ENCODE measurements around the gene CERS6.
"Not testable (repeated sequence)": the region's sequence is repeated elsewhere in the genome, so short reads cannot be mapped to it uniquely, and the experiment has no call there.

The CERS6 gene

DNA sequence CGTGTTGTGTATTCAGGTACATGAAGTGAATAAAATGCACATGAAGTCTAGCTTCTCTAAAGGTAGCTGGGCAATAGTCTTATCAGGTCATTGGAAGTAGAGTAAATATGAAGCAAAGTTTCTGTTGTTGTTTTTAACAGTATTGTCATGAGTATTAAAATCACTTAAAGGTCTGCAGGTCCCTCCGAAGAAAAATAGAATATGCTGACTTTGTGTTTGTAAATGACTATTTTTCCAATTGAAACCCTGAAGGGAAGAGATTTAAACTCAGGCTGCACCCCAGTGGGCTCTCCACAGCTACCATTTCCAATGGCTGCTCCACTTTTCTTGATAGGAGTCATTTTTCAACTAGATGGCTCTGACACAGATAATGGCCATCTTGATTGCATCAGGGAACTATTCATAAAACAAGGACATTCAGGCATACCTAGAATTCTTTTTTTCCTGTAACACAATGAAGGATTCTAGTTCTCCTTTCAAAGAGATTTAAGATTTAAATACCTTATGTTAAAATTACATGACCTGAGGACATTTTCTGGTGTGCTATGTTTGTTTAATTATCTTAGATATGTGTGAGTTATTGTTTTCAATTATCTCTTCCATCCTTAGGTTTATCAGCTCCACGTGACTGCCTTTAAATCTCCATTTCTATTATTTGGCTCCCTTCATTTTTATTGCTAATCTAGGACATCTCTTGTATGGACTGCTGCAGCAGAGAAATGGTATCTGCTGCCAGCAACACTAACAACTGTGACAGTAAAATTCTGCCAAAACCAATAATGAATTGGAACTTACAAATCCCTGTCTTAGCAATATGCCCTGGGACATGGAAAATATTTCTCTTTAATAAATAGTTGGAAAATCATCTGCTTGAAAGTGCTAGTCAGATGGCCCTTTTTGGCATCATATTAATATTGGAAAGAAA lies 197.2 kb downstream of the CERS6 start:
- H3K4me3 ChIP-seq (ENCODE audit: low read length): no peak overlapping the region
- DNase-seq (ENCODE audit: low read depth): no peak
- TF ChIP-seq, protein P1, sequence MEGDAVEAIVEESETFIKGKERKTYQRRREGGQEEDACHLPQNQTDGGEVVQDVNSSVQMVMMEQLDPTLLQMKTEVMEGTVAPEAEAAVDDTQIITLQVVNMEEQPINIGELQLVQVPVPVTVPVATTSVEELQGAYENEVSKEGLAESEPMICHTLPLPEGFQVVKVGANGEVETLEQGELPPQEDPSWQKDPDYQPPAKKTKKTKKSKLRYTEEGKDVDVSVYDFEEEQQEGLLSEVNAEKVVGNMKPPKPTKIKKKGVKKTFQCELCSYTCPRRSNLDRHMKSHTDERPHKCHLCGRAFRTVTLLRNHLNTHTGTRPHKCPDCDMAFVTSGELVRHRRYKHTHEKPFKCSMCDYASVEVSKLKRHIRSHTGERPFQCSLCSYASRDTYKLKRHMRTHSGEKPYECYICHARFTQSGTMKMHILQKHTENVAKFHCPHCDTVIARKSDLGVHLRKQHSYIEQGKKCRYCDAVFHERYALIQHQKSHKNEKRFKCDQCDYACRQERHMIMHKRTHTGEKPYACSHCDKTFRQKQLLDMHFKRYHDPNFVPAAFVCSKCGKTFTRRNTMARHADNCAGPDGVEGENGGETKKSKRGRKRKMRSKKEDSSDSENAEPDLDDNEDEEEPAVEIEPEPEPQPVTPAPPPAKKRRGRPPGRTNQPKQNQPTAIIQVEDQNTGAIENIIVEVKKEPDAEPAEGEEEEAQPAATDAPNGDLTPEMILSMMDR (conservative IDR thresholded peaks at IDR 0.05; ENCODE audit: low read depth, low read length): no peak

DNA sequence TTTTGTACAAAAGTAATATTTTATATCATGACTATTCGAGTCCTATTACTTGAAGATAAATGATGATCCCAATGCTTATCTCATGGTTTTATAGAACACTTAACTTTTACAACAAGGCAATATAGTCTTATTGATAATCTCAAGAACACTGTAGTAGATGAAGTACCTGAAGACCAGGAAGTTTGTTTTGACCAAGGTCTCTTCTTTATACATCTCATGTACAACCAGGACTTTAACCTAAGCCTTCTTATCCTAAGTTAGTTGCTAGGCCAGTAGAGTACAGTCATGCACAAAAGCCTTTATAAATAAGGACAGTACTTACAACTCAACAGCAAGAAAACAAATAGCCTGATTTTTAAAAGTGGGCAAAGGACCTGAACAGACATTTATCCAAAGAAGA lies 198.6 kb downstream of the CERS6 start:
- no peak overlapping the region for H3K4me3 ChIP-seq (ENCODE audit: low read length)
- DNase-seq (ENCODE audit: low read depth): no peak
- TF ChIP-seq, protein P1 (conservative IDR thresholded peaks at IDR 0.05; ENCODE audit: low read depth, low read length): no peak

DNA sequence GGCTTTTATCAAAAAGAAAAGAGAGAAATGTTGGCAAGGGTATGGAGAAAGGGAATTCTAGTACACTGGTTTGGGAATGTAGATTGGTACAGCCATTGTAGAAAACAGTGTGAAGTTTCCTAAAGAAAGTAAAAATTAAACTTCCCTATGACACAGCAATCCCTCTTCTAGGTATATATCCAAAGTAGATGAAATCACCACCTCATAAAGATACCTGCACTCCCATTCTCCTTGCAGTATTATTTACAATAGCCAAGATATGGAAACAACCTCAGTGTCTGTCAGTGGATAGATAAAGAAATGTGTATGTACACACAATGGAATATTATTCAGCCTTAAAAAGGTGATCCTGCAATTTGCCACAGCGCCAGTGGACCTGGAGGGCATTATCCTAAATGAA lies 199.1 kb downstream of the CERS6 start:
- no peak overlapping the region for H3K4me3 ChIP-seq (ENCODE audit: low read length)
- TF ChIP-seq, protein P1 (conservative IDR thresholded peaks at IDR 0.05; ENCODE audit: low read depth, low read length): no peak
- DNase-seq (ENCODE audit: low read depth): no peak

DNA sequence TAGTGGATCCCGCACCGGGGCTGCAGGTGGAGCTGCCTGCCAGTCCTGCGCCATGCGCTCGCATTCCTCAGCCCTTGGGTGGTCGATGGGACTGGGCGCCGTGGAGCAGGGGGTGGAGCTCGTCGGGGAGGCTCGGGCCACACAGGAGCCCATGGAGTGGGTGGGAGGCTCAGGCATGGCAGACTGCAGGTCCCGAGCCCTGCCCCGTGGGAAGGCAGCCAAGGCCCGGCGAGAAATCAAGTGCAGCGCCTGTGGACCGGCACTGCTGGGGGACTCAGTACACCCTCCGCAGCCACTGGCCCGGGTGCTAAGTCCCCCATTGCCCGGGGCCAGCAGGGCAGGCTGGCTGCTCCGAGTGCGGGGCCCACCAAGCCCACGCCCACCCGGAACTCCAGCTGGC lies 201.3 kb downstream of the CERS6 start:
- not testable (repeated sequence) for DNase-seq (ENCODE audit: low read depth); H3K4me3 ChIP-seq (ENCODE audit: low read length)

DNA sequence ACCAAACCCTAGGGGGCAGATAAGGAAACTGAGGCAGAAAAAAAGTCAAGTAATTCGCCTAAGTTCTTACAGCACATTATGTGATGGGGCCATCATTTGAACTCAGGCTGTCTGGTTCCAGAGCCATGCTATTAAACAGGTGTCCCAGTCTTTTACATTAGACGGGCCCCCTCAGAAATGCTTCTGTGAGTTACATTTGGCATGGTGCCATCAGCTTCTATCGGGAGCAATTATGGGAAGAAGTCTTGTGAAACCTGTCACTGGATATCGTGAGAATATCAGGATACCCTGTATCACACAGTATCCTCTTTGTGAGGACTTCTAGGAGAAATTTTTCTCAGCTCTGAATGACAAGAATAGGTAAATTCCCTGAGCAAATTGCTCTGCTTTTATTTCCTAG lies 202.6 kb downstream of the CERS6 start:
- no peak overlapping the region for H3K4me3 ChIP-seq (ENCODE audit: low read length)
- DNase-seq (ENCODE audit: low read depth): no peak
- TF ChIP-seq, protein P1 (conservative IDR thresholded peaks at IDR 0.05; ENCODE audit: low read depth, low read length): no peak

DNA sequence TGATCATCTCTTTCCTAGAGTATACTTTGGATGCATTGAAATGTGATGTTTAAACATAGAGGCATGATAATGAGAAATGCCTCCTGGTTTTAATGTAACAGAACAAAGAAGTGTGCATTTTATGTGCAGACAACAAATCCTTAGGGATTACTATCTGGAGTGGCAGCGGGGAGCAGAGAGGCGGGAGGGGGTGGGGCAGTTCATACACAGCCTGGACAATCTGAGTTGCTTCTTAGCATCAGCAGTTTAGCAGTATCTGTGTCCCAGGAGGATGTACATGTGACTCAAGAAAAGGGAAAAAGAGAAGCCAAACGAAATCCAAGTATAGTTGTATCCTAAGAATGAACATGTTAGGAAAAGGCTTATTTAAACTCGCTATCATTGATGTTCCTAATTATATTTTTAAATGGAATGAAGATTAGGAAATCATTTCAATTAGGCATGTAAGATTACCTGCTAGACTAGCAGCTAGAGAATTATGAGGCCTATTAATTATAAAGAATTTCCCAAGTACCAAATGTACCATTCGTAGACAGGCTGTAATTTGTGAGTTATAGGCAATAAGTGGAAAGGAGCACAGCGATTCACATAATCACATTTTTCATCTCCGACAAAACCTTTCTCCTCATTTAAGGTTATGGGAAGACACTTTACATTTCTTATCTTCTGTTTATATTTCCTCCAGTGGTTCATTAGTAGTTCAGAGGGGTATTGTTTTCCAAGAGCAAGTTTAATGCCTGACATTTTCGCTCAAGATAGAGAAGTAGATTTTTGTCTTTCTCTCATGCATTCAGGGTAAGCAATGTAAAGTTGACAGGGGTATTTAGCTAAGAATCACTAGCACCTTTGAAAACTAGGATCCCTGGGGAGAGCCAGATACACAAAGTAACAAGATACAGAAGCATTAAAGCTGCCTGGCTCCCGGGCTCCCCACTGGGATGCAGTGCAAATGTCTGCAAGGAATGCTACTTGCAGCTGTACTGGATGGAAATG lies 205.1 kb downstream of the CERS6 start:
- DNase-seq (ENCODE audit: low read depth): no peak
- no peak overlapping the region for H3K4me3 ChIP-seq (ENCODE audit: low read length)
- TF ChIP-seq, protein P1 (conservative IDR thresholded peaks at IDR 0.05; ENCODE audit: low read depth, low read length): no peak

DNA sequence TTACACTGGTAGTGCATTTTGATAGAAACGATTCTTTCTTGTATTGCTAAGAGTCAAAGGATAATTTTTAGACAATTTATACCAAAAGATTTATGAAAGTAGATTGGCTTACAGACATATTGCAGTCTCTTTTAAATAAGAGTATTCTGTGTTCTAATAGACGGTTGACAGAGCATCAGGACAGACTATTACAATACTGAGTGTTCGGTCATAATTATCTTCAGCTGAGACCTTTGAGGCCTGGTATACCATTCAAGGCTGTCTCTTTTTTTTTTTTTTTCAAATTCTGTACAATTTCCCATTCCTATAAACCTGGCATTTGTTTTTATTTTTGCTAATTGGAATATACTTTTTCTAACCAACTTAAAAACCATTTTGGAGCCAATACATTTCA lies 205.8 kb downstream of the CERS6 start:
- DNase-seq (ENCODE audit: low read depth): no peak
- TF ChIP-seq, protein P1 (conservative IDR thresholded peaks at IDR 0.05; ENCODE audit: low read depth, low read length): no peak
- no peak overlapping the region for H3K4me3 ChIP-seq (ENCODE audit: low read length)
